AG04450 (cell line): ENCODE measurements around the gene CCNB1. TPM values are rescaled to one million over a fixed set of nuclear protein-coding genes. Genes with fewer than 3 reads are reported as not detected.

ENCODE experiments used
- CTCF ChIA-PET: fragments of 300-600, 350-600 bp; formaldehyde crosslinking; extraction: SDS; loops from one replicate; lab custom pipeline; 2022; ENCODE audit warnings: antibody characterized with exemption, inconsistent platforms; lab: Charles Lee
- POLR2A ChIA-PET: fragments of 350-600 bp; formaldehyde crosslinking; extraction: SDS; loops from one replicate; lab custom pipeline; 2021; ENCODE audit warnings: antibody characterized with exemption, inconsistent platforms; lab: Yijun Ruan, JAX
- DNase-seq: peaks from one replicate; pipeline ENCODE4 v3.0.0-alpha.2; 2011; ENCODE audit warnings: low read depth, low spot score
- H3K27ac ChIP-seq: one replicate; pipeline ENCODE4 v1.5.1; 2012; ENCODE audit warnings: low read depth, low read length, control low read depth
- H3K27me3 ChIP-seq: one replicate; pipeline ENCODE4 v1.6.0; 2012; ENCODE audit warnings: low read length; ENCODE audit not compliant: control insufficient read depth, insufficient read depth
- H3K4me3 ChIP-seq: 2 replicates; pipeline ENCODE4 v1.5.1; 2011; ENCODE audit warnings: mild to moderate bottlenecking, low read depth, low read length, control low read depth
- H3K9me3 ChIP-seq: 2 replicates; pipeline ENCODE4 v1.5.1; 2012; ENCODE audit warnings: low read length; ENCODE audit not compliant: control insufficient read depth, insufficient read depth
- polyA plus RNA-seq: library from polyadenylated mRNA; depleted of rRNA; stranded (reverse); fragments of >200 nt; gene quantifications from 2 replicates; pipeline ENCODE4 v1.2.3, GENCODE V29; 2011; rRNA removed
- small RNA-seq: library from RNA; depleted of rRNA; stranded (forward); fragments of <200 nt; gene quantifications from one replicate; pipeline ENCODE3, GENCODE V24; 2012; ENCODE audit warnings: low read depth; ENCODE audit not compliant: insufficient read length
- TF ChIP-seq, protein P1 (sequence below): IDR thresholded peaks from 2 replicates; pipeline ENCODE4 v1.5.1; 2011; ENCODE audit warnings: low read depth, low read length, control low read depth, inconsistent platforms

CCNB1 gene
- polyA plus RNA-seq, 1 experiment, result 58.0 TPM

DNA sequence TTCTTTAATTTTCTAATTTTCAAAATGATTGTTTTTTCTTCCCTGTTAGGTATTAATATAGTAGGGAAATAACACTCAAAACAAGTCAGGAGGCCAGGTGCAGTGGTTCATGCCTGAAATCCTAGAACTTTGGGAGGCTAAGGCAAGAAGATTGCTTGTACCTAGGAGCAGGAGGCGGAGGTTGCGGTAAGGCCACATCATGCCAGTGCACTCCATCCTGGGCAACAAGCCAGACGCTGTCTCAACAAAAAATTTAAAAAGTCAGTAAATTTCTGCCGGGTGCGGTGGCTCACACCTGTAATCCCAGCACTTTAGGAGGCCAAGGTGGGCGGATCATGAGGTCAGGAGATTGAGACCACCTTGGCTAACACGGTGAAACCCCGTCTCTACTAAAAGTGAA lies 57.6 kb downstream of the CCNB1 start:
- TF ChIP-seq, protein P1, sequence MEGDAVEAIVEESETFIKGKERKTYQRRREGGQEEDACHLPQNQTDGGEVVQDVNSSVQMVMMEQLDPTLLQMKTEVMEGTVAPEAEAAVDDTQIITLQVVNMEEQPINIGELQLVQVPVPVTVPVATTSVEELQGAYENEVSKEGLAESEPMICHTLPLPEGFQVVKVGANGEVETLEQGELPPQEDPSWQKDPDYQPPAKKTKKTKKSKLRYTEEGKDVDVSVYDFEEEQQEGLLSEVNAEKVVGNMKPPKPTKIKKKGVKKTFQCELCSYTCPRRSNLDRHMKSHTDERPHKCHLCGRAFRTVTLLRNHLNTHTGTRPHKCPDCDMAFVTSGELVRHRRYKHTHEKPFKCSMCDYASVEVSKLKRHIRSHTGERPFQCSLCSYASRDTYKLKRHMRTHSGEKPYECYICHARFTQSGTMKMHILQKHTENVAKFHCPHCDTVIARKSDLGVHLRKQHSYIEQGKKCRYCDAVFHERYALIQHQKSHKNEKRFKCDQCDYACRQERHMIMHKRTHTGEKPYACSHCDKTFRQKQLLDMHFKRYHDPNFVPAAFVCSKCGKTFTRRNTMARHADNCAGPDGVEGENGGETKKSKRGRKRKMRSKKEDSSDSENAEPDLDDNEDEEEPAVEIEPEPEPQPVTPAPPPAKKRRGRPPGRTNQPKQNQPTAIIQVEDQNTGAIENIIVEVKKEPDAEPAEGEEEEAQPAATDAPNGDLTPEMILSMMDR, result no peak
- H3K27me3 ChIP-seq, result no peaks in the 10 kb centered on the region
- H3K27ac ChIP-seq, result no peak overlapping the region
- no peak overlapping the region for H3K4me3 ChIP-seq
- ChIA-PET CTCF (no interaction called here), POLR2A (no interaction called here)
- H3K9me3 ChIP-seq, result peaks cover 3% of the 10 kb centered on the region; the same call in 1 of the 2 replicates
- DNase-seq, result no peak

DNA sequence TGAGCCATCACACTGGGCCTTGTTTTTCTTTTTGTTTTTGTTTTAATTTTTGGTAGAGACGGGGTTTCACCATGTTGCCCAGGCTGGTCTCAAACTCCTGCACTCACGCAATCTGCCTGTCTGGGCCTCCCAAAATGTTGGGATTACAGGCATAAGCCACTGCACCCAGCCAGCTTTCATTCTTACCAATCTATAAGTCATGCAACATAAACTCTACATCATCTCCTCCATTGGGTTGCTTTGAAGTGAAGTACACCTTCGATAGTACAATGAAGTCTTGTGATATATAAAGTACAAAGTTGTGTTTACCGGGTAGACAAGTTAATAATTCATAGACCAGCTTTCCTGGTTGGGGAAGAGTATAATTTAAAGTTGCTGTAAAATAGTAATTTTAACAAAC lies 58.9 kb downstream of the CCNB1 start:
- POLR2A ChIA-PET, result no interaction called here
- TF ChIP-seq, protein P1, result no peak
- Histone ChIP-seq H3K27me3 (no peaks in the 10 kb centered on the region), H3K9me3 (no peaks in the 10 kb centered on the region), H3K4me3 (no peak overlapping the region), H3K27ac (no peak overlapping the region)
- CTCF ChIA-PET, result no interaction called here
- DNase-seq, result no peak

Small RNAs within 50 kb of the gene (small RNA-seq; reads per million reads assigned to genes)
- not detected for gene SNORA50D

Other genes starting within 250 kb of the CCNB1 start
- gene SLC30A5, start 73.1 kb upstream of the CCNB1 start, polyA plus RNA-seq, result 38.4 and 49.2 TPM in 2 replicates
- gene CENPH, start 22.4 kb downstream of the CCNB1 start, polyA plus RNA-seq, result 3.8 and 5.9 TPM in 2 replicates
- gene CDK7, start 67.7 kb downstream of the CCNB1 start, polyA plus RNA-seq, result 153 and 212 TPM in 2 replicates
- 4.5 and 6.0 TPM in 2 replicates for gene CCDC125, start 165.7 kb downstream of the CCNB1 start, polyA plus RNA-seq
- gene AK6, start 202.4 kb downstream of the CCNB1 start, polyA plus RNA-seq, result 57.4 and 92.4 TPM in 2 replicates
- 171 and 207 TPM in 2 replicates for gene TAF9, start 202.4 kb downstream of the CCNB1 start, polyA plus RNA-seq
- gene RAD17, start 202.7 kb downstream of the CCNB1 start, polyA plus RNA-seq, result 19.4 and 20.5 TPM in 2 replicates
- gene MARVELD2, start 248.0 kb downstream of the CCNB1 start, polyA plus RNA-seq, result 0.96 and 1.0 TPM in 2 replicates